Measurements from ENCODE around the gene CIITA. TPM values are rescaled to one million over a fixed set of nuclear protein-coding genes. Genes with fewer than 3 reads are reported as not detected.
A peak's percentile ranks its signal among the peaks of the same experiment; 100 is the strongest.
"Not testable (repeated sequence)": the region's sequence is repeated elsewhere in the genome, so short reads cannot be mapped to it uniquely, and the experiment has no call there.

The CIITA gene
- total RNA-seq, 1 donor from 2014 or later, result under 0.01 TPM

- no peak for FAIRE-seq
- DNase-seq (ENCODE audit: low spot score in 2 of 2), result no peak
Observed at GRCh38 chr16:10945065-10945787, 68.2 kb downstream of the CIITA start.

GRCh38 chr16:10946308-10946707, 69.3 kb downstream of the CIITA start:
- no peak for FAIRE-seq

GRCh38 chr16:10947211-10947787, 70.3 kb downstream of the CIITA start:
- no peak for FAIRE-seq

More at GRCh38 chr16:10946308-10946707, 69.3 kb downstream of the CIITA start:
- no peak for DNase-seq (ENCODE audit: low spot score in 2 of 2)

GRCh38 chr16:10949424-10949970, 72.5 kb downstream of the CIITA start:
- DNase-seq (ENCODE audit: low spot score in 2 of 2), result no peak

More at GRCh38 chr16:10947211-10947787, 70.3 kb downstream of the CIITA start:
- no peak for DNase-seq (ENCODE audit: low spot score in 2 of 2)

GRCh38 chr16:10950393-10950792, 73.4 kb downstream of the CIITA start:
- DNase-seq (ENCODE audit: low spot score in 2 of 2) (no peak), FAIRE-seq (no peak)

More at GRCh38 chr16:10949424-10949970, 72.5 kb downstream of the CIITA start:
- no peak for FAIRE-seq

GRCh38 chr16:10951026-10951425, 74.0 kb downstream of the CIITA start:
- DNase-seq (ENCODE audit: low spot score in 2 of 2) (no peak), FAIRE-seq (no peak)

GRCh38 chr16:10954903-10955302, 77.9 kb downstream of the CIITA start:
- DNase-seq (ENCODE audit: low spot score in 2 of 2), result no peak
- no peak for FAIRE-seq

- no peak for FAIRE-seq
- DNase-seq (ENCODE audit: low spot score in 2 of 2), result no peak
Observed at GRCh38 chr16:10957771-10958482, 80.9 kb downstream of the CIITA start.

- FAIRE-seq, result no peak
- no peak for DNase-seq (ENCODE audit: low spot score in 2 of 2)
Observed at GRCh38 chr16:10959161-10959560, 82.2 kb downstream of the CIITA start.

GRCh38 chr16:10961231-10961630, 84.2 kb downstream of the CIITA start:
- FAIRE-seq (no peak), DNase-seq (ENCODE audit: low spot score in 2 of 2) (no peak)

- FAIRE-seq (no peak), DNase-seq (ENCODE audit: low spot score in 2 of 2) (peak in 1 of 2 donors; percentile 78)
Observed at GRCh38 chr16:10964039-10964890, 87.3 kb downstream of the CIITA start.

- no peak for DNase-seq (ENCODE audit: low spot score in 2 of 2)
Observed at GRCh38 chr16:10964891-10965326, 87.9 kb downstream of the CIITA start.

GRCh38 chr16:10965440-10966061, 88.5 kb downstream of the CIITA start:
- FAIRE-seq, result no peak

More at GRCh38 chr16:10964891-10965326, 87.9 kb downstream of the CIITA start:
- FAIRE-seq, result no peak

GRCh38 chr16:10966129-10966528, 89.1 kb downstream of the CIITA start:
- FAIRE-seq, result no peak
- DNase-seq (ENCODE audit: low spot score in 2 of 2), result no peak

More at GRCh38 chr16:10965440-10966061, 88.5 kb downstream of the CIITA start:
- DNase-seq (ENCODE audit: low spot score in 2 of 2), result no peak

- not testable (repeated sequence) for FAIRE-seq; DNase-seq (ENCODE audit: low spot score in 2 of 2)
Observed at GRCh38 chr16:10966559-10966958, 89.6 kb downstream of the CIITA start.

GRCh38 chr16:10967986-10968385, 91.0 kb downstream of the CIITA start:
- DNase-seq (ENCODE audit: low spot score in 2 of 2) (no peak), FAIRE-seq (no peak)

- DNase-seq (ENCODE audit: low spot score in 2 of 2) (no peak), FAIRE-seq (no peak)
Observed at GRCh38 chr16:10968498-10968897, 91.5 kb downstream of the CIITA start.

- FAIRE-seq (no peak), DNase-seq (ENCODE audit: low spot score in 2 of 2) (no peak)
Observed at GRCh38 chr16:10969615-10970014, 92.6 kb downstream of the CIITA start.

GRCh38 chr16:10970065-10970464, 93.1 kb downstream of the CIITA start:
- DNase-seq (ENCODE audit: low spot score in 2 of 2) (no peak), FAIRE-seq (no peak)
